Gastroesophageal sphincter (tissue), 4 donors: Measurements from ENCODE around the gene PSKH1. TPM values are rescaled to one million over a fixed set of nuclear protein-coding genes. Genes with fewer than 3 reads are reported as not detected.

Experiments
- ATAC-seq: fragments of 150-250 bp; one replicate; pipeline ENCODE4 v1.9.1; 2016; ENCODE audit warnings: mild to moderate bottlenecking, moderate library complexity
- H3K27ac ChIP-seq, 4 donors: fragments of 200-600 bp; sonication (generic) in 3 of 4; 1 replicate in 3 of 4; 2 replicates in 1 of 4; pipeline ENCODE4 v1.5.1; 2016 to 2019
- H3K27me3 ChIP-seq: fragments of 200-600 bp; sonication (generic); one replicate; pipeline ENCODE4 v1.5.1; 2019
- H3K36me3 ChIP-seq, 2 donors: fragments of 200-600 bp; sonication (generic); one replicate each; pipeline ENCODE4 v1.5.1; 2019; ENCODE audit warnings: control low read depth in 1 of 2
- H3K4me1 ChIP-seq, 3 donors: fragments of 200-600 bp; sonication (generic); 1 replicate in 2 of 3; 2 replicates in 1 of 3; pipeline ENCODE4 v1.5.1; 2016 to 2019; ENCODE audit warnings: control low read depth in 2 of 3
- H3K4me3 ChIP-seq, 2 donors: fragments of 200-600 bp; sonication (generic); one replicate each; pipeline ENCODE4 v1.5.1; 2019; ENCODE audit warnings: mild to moderate bottlenecking in 1 of 2, moderate library complexity in 1 of 2
- H3K9me3 ChIP-seq, 3 donors: fragments of 200-600 bp; sonication (generic); one replicate each; pipeline ENCODE4 v1.5.1; 2017 to 2019; ENCODE audit warnings: control low read depth in 2 of 3
- CTCF ChIP-seq, 4 experiments: fragments of 200-600 bp in 2 of 4; fragments of 450-650 bp in 2 of 4; sonication (generic) in 1 of 4; IDR thresholded peaks; one replicate each; pipeline ENCODE4 v1.5.1; 2017 to 2019; ENCODE audit warnings: antibody characterized with exemption in 4 of 4, mild to moderate bottlenecking in 2 of 4, moderate library complexity in 2 of 4
- EP300 ChIP-seq: sonication (generic); formaldehyde crosslinking; IDR thresholded peaks from one replicate; pipeline ENCODE4 v1.6.1; 2017; ENCODE audit warnings: antibody characterized with exemption, mild to moderate bottlenecking
- POLR2A ChIP-seq, 2 donors: fragments of 450-650 bp; IDR thresholded peaks; one replicate each; pipeline ENCODE4 v1.6.1; 2017; ENCODE audit warnings: antibody characterized with exemption in 2 of 2, mild to moderate bottlenecking in 2 of 2, moderate library complexity in 1 of 2
- POLR2AphosphoS5 ChIP-seq: sonication (generic); formaldehyde crosslinking; IDR thresholded peaks from one replicate; pipeline ENCODE4 v1.6.1; 2017; ENCODE audit warnings: antibody characterized with exemption
- WGBS, 2 donors: methylation state at CpG; one replicate each; pipeline ENCODE4 v1.1.5; 2018; ENCODE audit warnings: low coverage in 1 of 2; 5-methylcytosine and 5-hydroxymethylcytosine counted together
- total RNA-seq, 4 donors: library from RNA; depleted of rRNA; stranded (reverse); fragments of >200 nt; gene quantifications; one replicate each; pipeline ENCODE4 v1.1.0, GENCODE V29; 2016

Gene PSKH1
- total RNA-seq, 4 donors from 2014 or later = 14.7 to 32.3 (median 23.4) TPM

DNA sequence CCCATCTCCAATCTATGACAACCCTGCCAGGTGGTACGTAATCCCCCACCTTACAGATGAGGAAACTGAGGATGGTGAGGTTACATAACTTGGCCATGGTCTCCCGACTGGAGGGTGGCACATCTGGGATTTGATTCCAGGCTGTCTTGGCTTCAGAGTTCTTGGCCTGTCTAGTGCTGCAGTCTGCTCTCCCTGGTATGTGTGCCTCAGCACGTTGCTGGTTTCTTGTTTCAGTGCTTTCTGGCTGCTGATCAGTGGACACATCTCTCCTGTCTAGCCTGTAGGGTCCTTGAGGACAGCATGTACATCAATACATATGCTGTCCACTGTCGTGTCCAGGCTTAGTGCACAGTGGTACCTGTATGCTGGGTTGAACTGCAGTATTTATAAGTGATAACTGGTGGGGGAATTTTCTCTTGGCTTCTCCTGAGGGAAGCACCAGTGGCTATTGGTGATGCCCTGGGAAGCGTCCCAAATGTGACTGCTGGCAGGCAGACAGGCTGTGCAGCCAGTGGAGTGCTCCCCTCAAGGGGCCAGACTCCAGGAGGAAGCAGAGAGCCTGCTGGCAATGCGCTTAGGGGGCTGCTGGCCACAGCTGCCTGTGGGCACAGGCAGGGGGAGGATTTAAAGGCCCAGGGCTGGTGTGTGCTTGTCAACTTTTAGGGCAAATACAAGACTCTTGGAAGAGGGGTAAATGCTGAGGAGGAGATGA is 24.2 kb downstream of the PSKH1 start:
- H3K27ac ChIP-seq = peak overlapping the region in 3 of 4 donors; percentile 59 to 72 (median 70)
- H3K4me3 ChIP-seq = no peak overlapping the region
- ATAC-seq = no peak
- WGBS, 2 donors = 21 to 29% methylated on average over 2 to 5 of the region's 6 CpGs
- H3K4me1 ChIP-seq = peaks cover 0 to 70% (median 19%) of the 10 kb centered on the region in 3 donors
- peaks cover 0 to 36% of the 10 kb centered on the region in 2 donors for H3K36me3 ChIP-seq
- no peaks in the 10 kb centered on the region for H3K9me3 ChIP-seq
- no peak for TF ChIP-seq EP300
- no peak for TF ChIP-seq CTCF (IDR thresholded peaks at IDR 0.05)
- no peak for TF ChIP-seq POLR2AphosphoS5
- no peak for TF ChIP-seq POLR2A (IDR thresholded peaks at IDR 0.05)
- no peaks in the 10 kb centered on the region for H3K27me3 ChIP-seq

DNA sequence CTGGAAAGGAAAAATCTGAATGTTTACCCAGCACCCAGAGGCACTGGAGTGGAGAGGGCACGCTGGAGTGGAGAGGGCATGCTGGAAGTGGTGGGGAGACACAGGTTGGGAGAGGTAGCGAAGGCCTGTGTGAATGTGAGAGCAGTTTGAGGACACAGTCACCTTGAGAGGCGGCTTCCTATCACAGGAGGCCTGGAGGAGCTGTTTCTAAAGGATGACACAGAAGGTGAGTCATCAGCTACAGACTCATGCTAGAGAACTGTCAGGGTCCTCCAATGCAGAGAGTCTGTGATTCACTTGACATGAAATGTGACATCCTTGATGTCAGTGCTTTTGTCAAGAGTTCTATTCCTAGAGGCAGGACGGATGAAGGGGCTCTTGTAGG is 24.8 kb downstream of the PSKH1 start:
- Histone ChIP-seq H3K36me3 (peaks cover 0 to 30% of the 10 kb centered on the region in 2 donors), H3K27ac (peak overlapping the region in 3 of 4 donors; percentile 59 to 72 (median 70)), H3K4me1 (peaks cover 0 to 75% (median 22%) of the 10 kb centered on the region in 3 donors), H3K27me3 (no peaks in the 10 kb centered on the region), H3K4me3 (no peak overlapping the region), H3K9me3 (no peaks in the 10 kb centered on the region)
- TF ChIP-seq POLR2AphosphoS5 (no peak), CTCF (IDR thresholded peaks at IDR 0.05) (no peak), POLR2A (IDR thresholded peaks at IDR 0.05) (no peak), EP300 (no peak)
- peak; percentile 61 for ATAC-seq
- 62% methylated on average over 4 of the region's 4 CpGs; no CpG with 5 or more reads in 1 of the 2 donors for WGBS, 2 donors

- Histone ChIP-seq H3K4me3 (no peak overlapping the region), H3K27ac (peak overlapping the region in 3 of 4 donors; percentile 19 to 72 (median 42)), H3K27me3 (no peaks in the 10 kb centered on the region), H3K9me3 (no peaks in the 10 kb centered on the region), H3K36me3 (peaks cover 0 to 47% of the 10 kb centered on the region in 2 donors), H3K4me1 (peaks cover 0 to 94% (median 24%) of the 10 kb centered on the region in 3 donors)
- no peak for TF ChIP-seq POLR2AphosphoS5
- TF ChIP-seq CTCF (IDR thresholded peaks at IDR 0.05) = no peak
- TF ChIP-seq POLR2A (IDR thresholded peaks at IDR 0.05) = no peak
- no peak for TF ChIP-seq EP300
- ATAC-seq = peak; percentile 51
- WGBS, 2 donors = 38 to 61% methylated on average over 2 to 6 of the region's 6 CpGs
Observed at GRCh38 chr16:67919622-67920221, 26.7 kb downstream of the PSKH1 start.

- Histone ChIP-seq H3K4me1 (peaks cover 0 to 86% (median 24%) of the 10 kb centered on the region in 3 donors), H3K9me3 (no peaks in the 10 kb centered on the region), H3K27ac (peak overlapping the region in 1 of 4 donors; percentile 46), H3K27me3 (no peaks in the 10 kb centered on the region), H3K4me3 (no peak overlapping the region), H3K36me3 (peaks cover 0 to 32% of the 10 kb centered on the region in 2 donors)
- 53% methylated on average over 2 of the region's 5 CpGs; no CpG with 5 or more reads in 1 of the 2 donors for WGBS, 2 donors
- no peak for ATAC-seq
- TF ChIP-seq CTCF (IDR thresholded peaks at IDR 0.05) (no peak), POLR2AphosphoS5 (no peak), EP300 (no peak), POLR2A (IDR thresholded peaks at IDR 0.05) (no peak)
Observed at GRCh38 chr16:67922221-67922620, 29.2 kb downstream of the PSKH1 start.
